PC-9 (cell line): ENCODE data around the gene FBXL17.

Experiments used
- CTCF ChIP-seq: fragments of 200-600 bp; sonication (generic); conservative IDR thresholded peaks from 2 replicates; pipeline ENCODE4 v1.6.1; 2017; ENCODE audit warnings: mixed run types, antibody characterized with exemption, mild to moderate bottlenecking, moderate library complexity
- EZH2 ChIP-seq: fragments of 200-600 bp; sonication (generic); IDR thresholded peaks from 2 replicates; pipeline ENCODE4 v1.8.0; 2017; ENCODE audit warnings: antibody characterized with exemption, low read depth

DNA sequence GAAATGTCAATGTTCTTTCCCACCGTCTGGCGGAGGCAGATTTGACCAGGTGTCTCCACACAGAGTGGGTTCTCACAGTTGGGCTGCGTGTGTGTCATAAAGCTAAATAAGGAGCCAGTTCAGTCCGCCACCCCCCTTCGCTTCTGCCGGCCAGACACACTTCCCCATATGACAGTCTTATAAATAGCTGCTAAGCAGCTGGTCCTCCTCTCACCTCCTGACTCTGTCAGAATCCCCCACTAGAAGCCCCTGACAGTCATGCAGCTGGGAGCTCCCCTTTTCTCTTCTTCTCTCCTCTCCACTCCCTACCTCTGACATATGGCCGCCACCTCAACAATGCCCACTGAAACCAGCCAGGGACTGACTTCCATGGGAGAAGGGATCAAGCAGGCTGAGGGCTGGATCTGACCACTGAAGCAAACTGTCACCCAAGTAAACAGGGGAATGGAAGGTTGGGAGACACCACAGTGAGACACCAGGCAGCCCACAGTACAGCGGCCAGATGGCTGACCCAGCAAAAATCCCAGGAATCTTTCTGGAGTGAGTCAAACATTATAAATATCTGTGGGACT, 569.2 kb downstream of the FBXL17 start:
- TF ChIP-seq EZH2 (no peak), CTCF (no peak)
